A673 (cell line): ENCODE data around the gene OBP2A.

Source experiments
- CTCF ChIP-seq: fragments of 300-800, 200-600 bp; sonication (generic); conservative IDR thresholded peaks from 2 replicates; pipeline ENCODE4 v1.5.1; 2017; ENCODE audit warnings: low read depth, mild to moderate bottlenecking, antibody characterized with exemption, low read length, moderate library complexity, mixed read lengths
- EZH2 ChIP-seq: fragments of 200-600 bp; sonication (generic); IDR thresholded peaks from 2 replicates; pipeline ENCODE4 v1.6.1; 2017; ENCODE audit warnings: borderline replicate concordance, low read depth, mild to moderate bottlenecking, mixed read lengths, antibody characterized with exemption, low read length; ENCODE audit not compliant: poor library complexity, severe bottlenecking

GRCh38 chr9:135592331-135592590 is 46.3 kb downstream of the OBP2A start:
- TF ChIP-seq CTCF (no peak), EZH2 (no peak)
